Measurements from ENCODE around the gene DCD.
"Not testable (repeated sequence)": the region's sequence is repeated elsewhere in the genome, so short reads cannot be mapped to it uniquely, and the experiment has no call there.

DCD gene

GRCh38 chr12:54650889-54651288 is 2.7 kb upstream of the DCD start:
- no peak for DNase-seq

GRCh38 chr12:54650409-54650808 is 2.2 kb upstream of the DCD start:
- no peak for DNase-seq

- DNase-seq, result no peak
Observed at GRCh38 chr12:54649825-54650224, 1.7 kb upstream of the DCD start.

GRCh38 chr12:54641554-54641953 is 6.6 kb downstream of the DCD start:
- no peak for DNase-seq

- DNase-seq, result no peak
Observed at GRCh38 chr12:54641089-54641488, 7.1 kb downstream of the DCD start.

GRCh38 chr12:54639112-54639511 is 9.1 kb downstream of the DCD start:
- not testable (repeated sequence) for DNase-seq

- no peak for DNase-seq
Observed at GRCh38 chr12:54634795-54635194, 13.4 kb downstream of the DCD start, which contains the start of gene LACRT. TSS of gene LACRT (minus strand) at chr12:54634895. CDS start at chr12:54634841, 54 bp downstream.

- no peak for DNase-seq
Observed at GRCh38 chr12:54631988-54632728, 16.0 kb downstream of the DCD start.

GRCh38 chr12:54631551-54631950 is 16.6 kb downstream of the DCD start:
- no peak for DNase-seq

- DNase-seq, result no peak
Observed at GRCh38 chr12:54629925-54630324, 18.2 kb downstream of the DCD start.

- no peak for DNase-seq
Observed at GRCh38 chr12:54628186-54628846, 19.8 kb downstream of the DCD start.

GRCh38 chr12:54627304-54627703 is 20.9 kb downstream of the DCD start:
- DNase-seq, result no peak

- no peak for DNase-seq
Observed at GRCh38 chr12:54625598-54625997, 22.6 kb downstream of the DCD start.

- DNase-seq, result no peak
Observed at GRCh38 chr12:54624315-54625279, 23.6 kb downstream of the DCD start.

GRCh38 chr12:54622463-54623183 is 25.5 kb downstream of the DCD start:
- no peak for DNase-seq

- no peak for DNase-seq
Observed at GRCh38 chr12:54616933-54617680, 31.1 kb downstream of the DCD start.

GRCh38 chr12:54612225-54612750 is 35.9 kb downstream of the DCD start:
- no peak for DNase-seq

- DNase-seq, result no peak
Observed at GRCh38 chr12:54611715-54612149, 36.4 kb downstream of the DCD start.

- DNase-seq, result no peak
Observed at GRCh38 chr12:54608769-54609168, 39.4 kb downstream of the DCD start.

GRCh38 chr12:54608156-54608555 is 40.0 kb downstream of the DCD start:
- no peak for DNase-seq

- DNase-seq, result no peak
Observed at GRCh38 chr12:54606556-54606955, 41.6 kb downstream of the DCD start.
